ENCODE data around the gene C4A. TPM values are rescaled to one million over a fixed set of nuclear protein-coding genes. Genes with fewer than 3 reads are reported as not detected.

C4A gene
- total RNA-seq, 1 experiment from 2014 or later = 7.0 TPM

- POLR2A ChIA-PET (ENCODE audit: unreplicated experiment) = no interaction called here
- intact Hi-C loops (cut with micrococcal nuclease; ENCODE audit: unreplicated experiment) = no loop called here
Observed at GRCh38 chr6:31947070-31947675, 34.7 kb upstream of the C4A start.

DNA sequence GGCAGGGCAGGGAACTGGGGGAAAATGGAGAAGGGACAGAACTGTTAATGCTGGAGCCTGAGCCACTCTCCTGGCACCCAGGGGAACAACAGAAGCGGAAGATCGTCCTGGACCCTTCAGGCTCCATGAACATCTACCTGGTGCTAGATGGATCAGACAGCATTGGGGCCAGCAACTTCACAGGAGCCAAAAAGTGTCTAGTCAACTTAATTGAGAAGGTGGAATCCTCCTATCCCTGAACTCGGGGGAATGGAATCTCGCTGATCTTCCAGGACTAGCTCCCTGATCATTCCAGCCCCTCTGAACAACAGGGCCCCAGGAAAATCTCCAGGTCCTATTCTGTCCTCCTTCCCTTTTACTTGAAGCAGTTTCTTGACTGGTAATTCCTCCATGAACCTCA is 34.0 kb upstream of the C4A start:
- Histone ChIP-seq H3F3A (ENCODE audit: insufficient read depth, low read depth) (peaks cover 34% of the 10 kb centered on the region), H3K9me2 (ENCODE audit: insufficient read depth) (no peaks in the 10 kb centered on the region; the same call in 1 of the 2 replicates), H3K4me2 (peak overlapping the region; percentile 48), H3K79me2 (ENCODE audit: low read depth) (no peaks in the 10 kb centered on the region), H3K9me3 (ENCODE audit: insufficient read depth, low read depth) (no peaks in the 10 kb centered on the region), H3K36me3 (ENCODE audit: low read depth) (no peaks in the 10 kb centered on the region), H3K4me1 (replicated peaks; ENCODE audit: insufficient read depth) (peaks cover 48% of the 10 kb centered on the region), H2AFZ (no peak overlapping the region), H3K27ac (peak overlapping the region; percentile 36; the same call in 1 of the 2 replicates), H3K4me3 (no peak overlapping the region), H4K20me1 (ENCODE audit: insufficient read depth) (no peaks in the 10 kb centered on the region), H3K27me3 (ENCODE audit: insufficient read depth, low read depth) (no peaks in the 10 kb centered on the region)
- no peak for DNase-seq
- TF ChIP-seq, protein P1, sequence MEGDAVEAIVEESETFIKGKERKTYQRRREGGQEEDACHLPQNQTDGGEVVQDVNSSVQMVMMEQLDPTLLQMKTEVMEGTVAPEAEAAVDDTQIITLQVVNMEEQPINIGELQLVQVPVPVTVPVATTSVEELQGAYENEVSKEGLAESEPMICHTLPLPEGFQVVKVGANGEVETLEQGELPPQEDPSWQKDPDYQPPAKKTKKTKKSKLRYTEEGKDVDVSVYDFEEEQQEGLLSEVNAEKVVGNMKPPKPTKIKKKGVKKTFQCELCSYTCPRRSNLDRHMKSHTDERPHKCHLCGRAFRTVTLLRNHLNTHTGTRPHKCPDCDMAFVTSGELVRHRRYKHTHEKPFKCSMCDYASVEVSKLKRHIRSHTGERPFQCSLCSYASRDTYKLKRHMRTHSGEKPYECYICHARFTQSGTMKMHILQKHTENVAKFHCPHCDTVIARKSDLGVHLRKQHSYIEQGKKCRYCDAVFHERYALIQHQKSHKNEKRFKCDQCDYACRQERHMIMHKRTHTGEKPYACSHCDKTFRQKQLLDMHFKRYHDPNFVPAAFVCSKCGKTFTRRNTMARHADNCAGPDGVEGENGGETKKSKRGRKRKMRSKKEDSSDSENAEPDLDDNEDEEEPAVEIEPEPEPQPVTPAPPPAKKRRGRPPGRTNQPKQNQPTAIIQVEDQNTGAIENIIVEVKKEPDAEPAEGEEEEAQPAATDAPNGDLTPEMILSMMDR (conservative IDR thresholded peaks at IDR 0.05) = no peak
- TF ChIP-seq EZH2 (IDR thresholded peaks at IDR 0.05; ENCODE audit: low read depth) = no peak
- BruUV-seq (replicated peaks) = no TSS peak
- intact Hi-C loops (cut with micrococcal nuclease; ENCODE audit: unreplicated experiment) = no loop called here
- ChIA-PET CTCF (no interaction called here), POLR2A (ENCODE audit: unreplicated experiment) (no interaction called here)

More at GRCh38 chr6:31947070-31947675, 34.7 kb upstream of the C4A start:
- DNase-seq = no peak
- H3K4me3 ChIP-seq = no peak overlapping the region
- CTCF ChIA-PET = no interaction called here
- H3K27me3 ChIP-seq (ENCODE audit: insufficient read depth, low read depth) = no peaks in the 10 kb centered on the region
- no peak overlapping the region for H3K27ac ChIP-seq
- H2AFZ ChIP-seq = no peak overlapping the region
- no peaks in the 10 kb centered on the region for H3K9me3 ChIP-seq (ENCODE audit: insufficient read depth, low read depth)
- H3K36me3 ChIP-seq (ENCODE audit: low read depth) = no peaks in the 10 kb centered on the region
- H3F3A ChIP-seq (ENCODE audit: insufficient read depth, low read depth) = peaks cover 30% of the 10 kb centered on the region; the same call in 1 of the 2 replicates
- peaks cover 48% of the 10 kb centered on the region for H3K4me1 ChIP-seq (replicated peaks; ENCODE audit: insufficient read depth)
- H4K20me1 ChIP-seq (ENCODE audit: insufficient read depth) = no peaks in the 10 kb centered on the region
- H3K4me2 ChIP-seq = no peak overlapping the region
- BruUV-seq (replicated peaks) = no TSS peak
- TF ChIP-seq, protein P1 (conservative IDR thresholded peaks at IDR 0.05) = no peak
- TF ChIP-seq EZH2 (IDR thresholded peaks at IDR 0.05; ENCODE audit: low read depth) = no peak
- H3K79me2 ChIP-seq (ENCODE audit: low read depth) = no peaks in the 10 kb centered on the region
- H3K9me2 ChIP-seq (ENCODE audit: insufficient read depth) = no peaks in the 10 kb centered on the region; the same call in 1 of the 2 replicates

DNA sequence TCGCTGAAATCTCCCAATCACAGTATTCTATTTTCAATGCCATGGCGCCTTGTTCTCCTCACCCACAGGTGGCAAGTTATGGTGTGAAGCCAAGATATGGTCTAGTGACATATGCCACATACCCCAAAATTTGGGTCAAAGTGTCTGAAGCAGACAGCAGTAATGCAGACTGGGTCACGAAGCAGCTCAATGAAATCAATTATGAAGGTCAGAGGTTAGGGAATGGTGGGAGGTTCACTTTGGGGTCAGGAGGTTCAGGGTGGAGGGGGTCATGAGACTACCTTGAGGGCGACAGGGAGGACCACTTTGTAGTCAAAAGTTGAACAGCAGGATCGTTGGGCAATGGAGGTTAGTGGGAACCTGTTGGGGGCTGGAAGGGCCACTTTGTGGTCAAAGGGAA is 33.6 kb upstream of the C4A start:
- TF ChIP-seq, protein P1 (conservative IDR thresholded peaks at IDR 0.05) = no peak
- TF ChIP-seq EZH2 (IDR thresholded peaks at IDR 0.05; ENCODE audit: low read depth) = no peak
- peaks cover 39% of the 10 kb centered on the region for H3F3A ChIP-seq (ENCODE audit: insufficient read depth, low read depth)
- H3K36me3 ChIP-seq (ENCODE audit: low read depth) = no peaks in the 10 kb centered on the region
- no peaks in the 10 kb centered on the region; the same call in 1 of the 2 replicates for H3K9me2 ChIP-seq (ENCODE audit: insufficient read depth)
- ChIA-PET POLR2A (ENCODE audit: unreplicated experiment) (interaction anchor here (0.7 kb wide), 1 partner anchor 40 kb away, joined by 3 read pairs; no protein-coding TSS in a partner anchor), CTCF (no interaction called here)
- H3K4me3 ChIP-seq = no peak overlapping the region
- TSS peak; percentile 16 for BruUV-seq (replicated peaks)
- H3K4me2 ChIP-seq = peak overlapping the region; percentile 48
- DNase-seq = no peak
- H4K20me1 ChIP-seq (ENCODE audit: insufficient read depth) = no peaks in the 10 kb centered on the region
- H3K4me1 ChIP-seq (replicated peaks; ENCODE audit: insufficient read depth) = peaks cover 48% of the 10 kb centered on the region
- no peaks in the 10 kb centered on the region for H3K79me2 ChIP-seq (ENCODE audit: low read depth)
- peak overlapping the region; percentile 36 for H3K27ac ChIP-seq
- no peaks in the 10 kb centered on the region for H3K27me3 ChIP-seq (ENCODE audit: insufficient read depth, low read depth)
- H2AFZ ChIP-seq = no peak overlapping the region
- H3K9me3 ChIP-seq (ENCODE audit: insufficient read depth, low read depth) = no peaks in the 10 kb centered on the region
- intact Hi-C loops (cut with micrococcal nuclease; ENCODE audit: unreplicated experiment) = no loop called here
